GM12878 (cell line): Measurements from ENCODE around the gene SLC25A30. TPM values are rescaled to one million over a fixed set of nuclear protein-coding genes. Genes with fewer than 3 reads are reported as not detected.

Experiments
- ATAC-seq: fragments of 200-7000 bp; cut with Tn5 transposase; 3 replicates; pipeline ENCODE4 v1.9.1; 2020; ENCODE audit warnings: mild to moderate bottlenecking, moderate library complexity
- BruUV-seq: library from RNA; stranded (reverse); fragments of 400-500 nt; replicated peaks from 2 replicates; lab custom pipeline; 2021; lab: Mats Ljungman, UMichigan
- CTCF ChIA-PET: fragments of 300-600 bp; sonication (Branson Sonifier 250); formaldehyde crosslinking; extraction: SDS; loops from one replicate; lab custom pipeline; 2021; ENCODE audit warnings: inconsistent platforms; lab: Yijun Ruan, JAX
- POLR2A ChIA-PET: fragments of 350-600 bp; formaldehyde crosslinking; extraction: SDS; loops from one replicate; lab custom pipeline; 2021; ENCODE audit warnings: inconsistent platforms; lab: Charles Lee
- RAD21 ChIA-PET: fragments of 300-600 bp; sonication (Branson Sonifier 250); formaldehyde crosslinking; loops from one replicate; lab custom pipeline; 2023; ENCODE audit warnings: antibody characterized with exemption; ENCODE audit not compliant: unreplicated experiment; lab: Charles Lee
- SMC1A ChIA-PET: fragments of 300-600 bp; sonication (Branson Sonifier 250); formaldehyde crosslinking; loops from one replicate; lab custom pipeline; 2023; ENCODE audit not compliant: unreplicated experiment, uncharacterized antibody; lab: Charles Lee
- DNase-seq: peaks from one replicate; pipeline ENCODE4 v3.0.0-alpha.2; 2011; ENCODE audit warnings: low read depth, low spot score
- FAIRE-seq: peaks from 3 replicates; lab custom pipeline; 2011; peaks lifted over from hg19 to GRCh38; lab: Jason Lieb, UNC
- H2AFZ ChIP-seq: 2 replicates; pipeline ENCODE4 v1.6.0; 2011; ENCODE audit warnings: low read depth, low read length, control low read depth; ENCODE audit not compliant: control insufficient read depth
- H3K27ac ChIP-seq: 2 replicates; pipeline ENCODE4 v1.5.1; 2011; ENCODE audit warnings: control low read depth; ENCODE audit not compliant: control insufficient read depth, insufficient read depth
- H3K27me3 ChIP-seq, 2 experiments: replicated peaks in 1 of 2; 2 replicates each; pipeline versions ENCODE4 v1.6.0 to v1.6.1; 2011; ENCODE audit warnings: low read length in 1 of 2; ENCODE audit not compliant: control insufficient read depth in 2 of 2, insufficient read depth in 2 of 2
- H3K36me3 ChIP-seq, 2 experiments: 2 replicates each; pipeline ENCODE4 v1.5.1; 2011; ENCODE audit warnings: low read length in 1 of 2; ENCODE audit not compliant: control insufficient read depth in 2 of 2, insufficient read depth in 2 of 2
- H3K4me1 ChIP-seq: 2 replicates; pipeline ENCODE4 v1.6.1; 2011; ENCODE audit warnings: mild to moderate bottlenecking, low read length, moderate library complexity, mixed read lengths; ENCODE audit not compliant: control insufficient read depth, insufficient read depth
- H3K4me2 ChIP-seq: 2 replicates; pipeline ENCODE4 v1.6.0; 2011; ENCODE audit warnings: control low read depth; ENCODE audit not compliant: control insufficient read depth, insufficient read depth
- H3K4me3 ChIP-seq: fragments of 200-600 bp; sonication (generic); 2 replicates; pipeline ENCODE4 v1.5.1; 2016
- H3K79me2 ChIP-seq: 2 replicates; pipeline ENCODE4 v1.6.0; 2011; ENCODE audit warnings: low read length; ENCODE audit not compliant: control insufficient read depth, insufficient read depth
- H3K9ac ChIP-seq: 2 replicates; pipeline ENCODE4 v1.8.0; 2011; ENCODE audit warnings: low read length, control low read depth, mixed read lengths; ENCODE audit not compliant: control insufficient read depth, insufficient read depth
- H3K9me3 ChIP-seq: replicated peaks from 3 replicates; pipeline ENCODE4 v1.5.1; 2011; ENCODE audit warnings: mild to moderate bottlenecking, low read length; ENCODE audit not compliant: control insufficient read depth, insufficient read depth
- H4K20me1 ChIP-seq: 2 replicates; pipeline ENCODE4 v1.6.0; 2011; ENCODE audit not compliant: control insufficient read depth, insufficient read depth
- BRCA1 ChIP-seq: IDR thresholded peaks from 2 replicates; pipeline ENCODE4 v1.6.1; 2011; ENCODE audit warnings: low read depth, low read length, improper control_type of control experiment
- EP300 ChIP-seq, 2 experiments: fragments of 150-350 bp in 1 of 2; IDR thresholded peaks; 2 replicates each; pipeline ENCODE4 v1.6.1; 2011 to 2012; ENCODE audit warnings: low read depth in 2 of 2, low read length in 2 of 2, borderline replicate concordance in 1 of 2, improper control_type of control experiment in 1 of 2, inconsistent platforms in 1 of 2; ENCODE audit not compliant: control insufficient read depth in 1 of 2
- FOXM1 ChIP-seq: IDR thresholded peaks from 2 replicates; pipeline ENCODE4 v1.6.1; 2012; ENCODE audit warnings: low read depth, mild to moderate bottlenecking, inconsistent platforms, low read length, moderate library complexity
- MTA2 ChIP-seq: fragments of 450-650 bp; IDR thresholded peaks from 2 replicates; pipeline ENCODE4 v1.6.1; 2016; ENCODE audit warnings: low read depth, mild to moderate bottlenecking, moderate library complexity
- NR2C1 ChIP-seq: fragments of 450-650 bp; IDR thresholded peaks from 2 replicates; pipeline ENCODE4 v1.6.1; 2017; ENCODE audit warnings: antibody characterized with exemption, mild to moderate bottlenecking, moderate library complexity
- POLR2A ChIP-seq: IDR thresholded peaks from 2 replicates; pipeline ENCODE4 v1.6.1; 2011; ENCODE audit warnings: low read depth, mild to moderate bottlenecking, low read length
- RAD51 ChIP-seq: fragments of 450-650 bp; IDR thresholded peaks from 2 replicates; pipeline ENCODE4 v1.6.1; 2016; ENCODE audit warnings: moderate library complexity, mild to moderate bottlenecking, inconsistent platforms
- RCOR1 ChIP-seq: conservative IDR thresholded peaks from 2 replicates; pipeline ENCODE4 v1.6.1; 2012; ENCODE audit warnings: low read depth, low read length, improper control_type of control experiment
- RFX5 ChIP-seq: IDR thresholded peaks from 2 replicates; pipeline ENCODE4 v1.6.1; 2011; ENCODE audit warnings: low read depth, low read length, improper control_type of control experiment
- SREBF1 ChIP-seq: IDR thresholded peaks from 2 replicates; pipeline ENCODE4 v1.6.1; 2012; ENCODE audit warnings: mild to moderate bottlenecking, low read length
- WGBS: methylation state at CpG from one replicate; pipeline ENCODE4 v1.1.6; 2016; ENCODE audit warnings: low lambda C conversion rate; ENCODE audit not compliant: insufficient replicate concordance, insufficient coverage; ENCODE audit errors: missing lambda C conversion rate; 5-methylcytosine and 5-hydroxymethylcytosine counted together
- in situ Hi-C: fragments of 300-500 bp; cut with MboI; formaldehyde crosslinking; loops from 9 replicates; pipeline ENCODE4 v1.14.3; 2018; ENCODE audit warnings: mixed read lengths
- intact Hi-C: fragments of 100-400 bp; cut with micrococcal nuclease; formaldehyde crosslinking; loops from one replicate; pipeline ENCODE4 v1.14.2; 2022; ENCODE audit not compliant: unreplicated experiment
- polyA plus RNA-seq, 11 experiments: library from polyadenylated mRNA; depleted of rRNA in 4 of 11; unstranded in 6 of 11; stranded (reverse) in 5 of 11; fragments of >200 nt; fragmentation: Nextera tagmentation in 4 of 11; fragmentation: Illumina TruSeq in 1 of 11; extraction: Ambion mirVana in 4 of 11; extraction: Trizol in 1 of 11; gene quantifications; 1 replicate in 1 of 11; 2 replicates in 10 of 11; pipeline versions ENCODE4 v1.2.1 to v1.2.3, GENCODE V29; 2011 to 2016; ENCODE audit warnings: inconsistent platforms in 2 of 11, missing spikeins in 2 of 11, low read depth in 1 of 11
- total RNA-seq, 4 experiments: library from RNA; depleted of rRNA in 3 of 4; stranded (reverse); fragments of >200 nt in 3 of 4; fragmentation: Illumina TruSeq in 1 of 4; extraction: Trizol in 1 of 4; gene quantifications; 2 replicates each; pipeline versions ENCODE4 v1.2.1 to v1.2.3, GENCODE V29; 2013 to 2021

Gene SLC25A30
- total and polyA plus RNA-seq, 10 of the 15 experiments (the other 5 are each of a cell fraction or from before 2014, with no cell fraction given) = 2.4 to 18.0 (median 8.9) TPM

- TF ChIP-seq FOXM1 = no peak
- no peak for TF ChIP-seq SREBF1
- no peak for TF ChIP-seq BRCA1
- TF ChIP-seq NR2C1 = no peak
Observed at GRCh38 chr13:45447050-45447661, 29.0 kb upstream of the SLC25A30 start (continued).

DNA sequence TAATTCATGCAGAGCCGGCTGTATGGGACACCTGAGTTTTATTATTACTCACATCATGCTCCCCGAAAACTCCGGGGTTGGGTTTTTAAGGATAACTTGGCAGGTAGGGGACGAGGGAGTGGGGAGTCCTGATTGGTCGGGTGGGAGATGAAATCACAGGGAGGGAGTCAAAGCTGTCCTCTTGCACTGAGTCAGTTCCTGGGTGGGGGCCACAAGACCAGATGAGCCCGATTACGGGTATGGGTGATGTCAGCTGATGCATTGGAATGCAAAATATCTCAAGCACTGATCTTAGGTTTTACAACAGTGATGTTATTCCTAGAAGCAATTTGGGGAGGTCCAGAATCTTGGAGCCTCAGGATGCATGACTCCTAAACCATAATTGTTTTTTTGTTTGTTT lies 28.0 kb upstream of the SLC25A30 start:
- Histone ChIP-seq H3K79me2 (no peaks in the 10 kb centered on the region), H3K4me2 (no peak overlapping the region), H3K9me3 (no peaks in the 10 kb centered on the region), H3K27ac (no peak overlapping the region), H3K4me3 (no peak overlapping the region), H2AFZ (no peak overlapping the region), H3K4me1 (peaks cover 10% of the 10 kb centered on the region), H3K27me3 (peaks cover 0 to 2% of the 10 kb centered on the region in 2 experiments; a peak in 1 of 4 replicates), H3K9ac (no peak overlapping the region), H3K36me3 (no peaks in the 10 kb centered on the region), H4K20me1 (no peaks in the 10 kb centered on the region)
- RAD21 ChIA-PET = no interaction called here
- BruUV-seq = no TSS peak
- no peak for FAIRE-seq
- DNase-seq = no peak
- 44% methylated on average over 7 of the region's 7 CpGs for WGBS
- TF ChIP-seq RCOR1 = no peak
- TF ChIP-seq MTA2 = no peak
- TF ChIP-seq RAD51 = no peak
- no peak for TF ChIP-seq EP300 (IDR thresholded peaks at IDR 0.05; ENCODE audit: borderline replicate concordance in 1 of 2, control insufficient read depth in 1 of 2, low read depth in 2 of 2, low read length in 2 of 2)
- no peak for TF ChIP-seq POLR2A
- no peak for TF ChIP-seq RFX5
- SMC1A ChIA-PET = interaction anchor here (0.9 kb wide), 1 partner anchor 77 kb away, joined by 3 read pairs; no protein-coding TSS in a partner anchor
- in situ Hi-C loops (no loop called here), intact Hi-C loops (no loop called here)
- CTCF ChIA-PET = no interaction called here
- ATAC-seq = no peak
- POLR2A ChIA-PET = no interaction called here
